Loucy (cell line): ENCODE results near the gene POU3F1.

Experiments
- H2AFZ ChIP-seq: fragments of 200-600 bp; sonication (generic); 2 replicates; pipeline ENCODE4 v1.6.0; 2016; ENCODE audit warnings: antibody characterized with exemption, mild to moderate bottlenecking, low read length, moderate library complexity
- H3F3A ChIP-seq: fragments of 200-600 bp; 2 replicates; pipeline ENCODE4 v1.6.0; 2016; ENCODE audit warnings: antibody characterized with exemption, low read depth, mild to moderate bottlenecking
- H3K27me3 ChIP-seq: fragments of 200-600 bp; sonication (generic); 2 replicates; pipeline ENCODE4 v1.6.1; 2014; ENCODE audit warnings: low read length, mild to moderate bottlenecking; ENCODE audit not compliant: insufficient read depth, poor library complexity, severe bottlenecking
- H3K36me3 ChIP-seq: fragments of 200-600 bp; sonication (generic); 2 replicates; pipeline ENCODE4 v1.6.1; 2016; ENCODE audit warnings: low read length; ENCODE audit not compliant: insufficient read depth
- H3K4me1 ChIP-seq: fragments of 200-600 bp; sonication (generic); 2 replicates; pipeline ENCODE4 v1.5.1; 2014; ENCODE audit warnings: low read length, mild to moderate bottlenecking; ENCODE audit not compliant: insufficient read depth, poor library complexity, severe bottlenecking
- H3K4me2 ChIP-seq: fragments of 200-600 bp; sonication (generic); 2 replicates; pipeline ENCODE4 v1.6.0; 2014; ENCODE audit warnings: antibody characterized with exemption, low read length, low read depth, mild to moderate bottlenecking; ENCODE audit not compliant: poor library complexity, severe bottlenecking
- H3K4me3 ChIP-seq: fragments of 200-600 bp; sonication (generic); 2 replicates; pipeline ENCODE4 v1.5.1; 2014; ENCODE audit warnings: low read length, mild to moderate bottlenecking, mixed read lengths; ENCODE audit not compliant: poor library complexity, severe bottlenecking
- H3K79me2 ChIP-seq: fragments of 200-600 bp; sonication (generic); 2 replicates; pipeline ENCODE4 v1.6.1; 2014; ENCODE audit warnings: low read length; ENCODE audit not compliant: insufficient read depth
- H3K9ac ChIP-seq: fragments of 200-600 bp; sonication (generic); 2 replicates; pipeline ENCODE4 v1.6.0; 2014; ENCODE audit warnings: mild to moderate bottlenecking, low read depth, low read length, moderate library complexity; ENCODE audit not compliant: poor library complexity, severe bottlenecking
- H3K9me2 ChIP-seq: fragments of 200-600 bp; sonication (generic); replicated peaks from 2 replicates; pipeline ENCODE4 v1.6.1; 2016; ENCODE audit warnings: low read depth, low read length, mixed read lengths
- H3K9me3 ChIP-seq: fragments of 200-600 bp; sonication (generic); 2 replicates; pipeline ENCODE4 v1.6.1; 2014; ENCODE audit warnings: mild to moderate bottlenecking, antibody characterized with exemption, low read length, low read depth; ENCODE audit not compliant: insufficient read depth
- H4K20me1 ChIP-seq: fragments of 200-600 bp; sonication (generic); 2 replicates; pipeline ENCODE4 v1.6.0; 2014; ENCODE audit warnings: antibody characterized with exemption, low read length, mild to moderate bottlenecking; ENCODE audit not compliant: insufficient read depth, poor library complexity, severe bottlenecking
- CTCF ChIP-seq: fragments of 200-600 bp; sonication (generic); conservative IDR thresholded peaks from 2 replicates; pipeline ENCODE4 v1.5.1; 2014; ENCODE audit warnings: mild to moderate bottlenecking, antibody characterized with exemption, low read length
- EZH2phosphoT487 ChIP-seq: fragments of 200-600 bp; IDR thresholded peaks from 2 replicates; pipeline ENCODE4 v1.6.1; 2018; ENCODE audit warnings: antibody characterized with exemption, mild to moderate bottlenecking, moderate library complexity, borderline replicate concordance

Gene POU3F1

GRCh38 chr1:38029685-38030511 lies 16.7 kb downstream of the POU3F1 start:
- no peaks in the 10 kb centered on the region for H3K79me2 ChIP-seq
- H4K20me1 ChIP-seq: no peaks in the 10 kb centered on the region
- H3F3A ChIP-seq: no peaks in the 10 kb centered on the region
- H3K36me3 ChIP-seq: peaks cover 13% of the 10 kb centered on the region; the same call in 1 of the 2 replicates
- H3K27me3 ChIP-seq: no peaks in the 10 kb centered on the region
- H3K4me3 ChIP-seq: no peak overlapping the region
- no peak overlapping the region for H2AFZ ChIP-seq
- no peaks in the 10 kb centered on the region for H3K9me2 ChIP-seq
- H3K9me3 ChIP-seq: no peaks in the 10 kb centered on the region
- peak overlapping the region; percentile 6 for H3K4me2 ChIP-seq
- peaks cover 20% of the 10 kb centered on the region for H3K4me1 ChIP-seq
- no peak for TF ChIP-seq CTCF
- no peak for TF ChIP-seq EZH2phosphoT487
- H3K9ac ChIP-seq: no peak overlapping the region

GRCh38 chr1:38029081-38029681 lies 17.4 kb downstream of the POU3F1 start:
- H3K4me2 ChIP-seq: peak overlapping the region; percentile 6

GRCh38 chr1:38028671-38029070 lies 17.9 kb downstream of the POU3F1 start:
- no peak overlapping the region for H3K9ac ChIP-seq
- H2AFZ ChIP-seq: no peak overlapping the region
- no peaks in the 10 kb centered on the region for H3K9me3 ChIP-seq
- H4K20me1 ChIP-seq: no peaks in the 10 kb centered on the region
- TF ChIP-seq CTCF (peak; percentile 27), EZH2phosphoT487 (no peak)
- H3K4me3 ChIP-seq: no peak overlapping the region
- no peak overlapping the region for H3K4me2 ChIP-seq
- H3F3A ChIP-seq: no peaks in the 10 kb centered on the region
- H3K27me3 ChIP-seq: no peaks in the 10 kb centered on the region
- peaks cover 20% of the 10 kb centered on the region for H3K4me1 ChIP-seq
- H3K36me3 ChIP-seq: peaks cover 21% of the 10 kb centered on the region; the same call in 1 of the 2 replicates
- H3K79me2 ChIP-seq: no peaks in the 10 kb centered on the region
- no peaks in the 10 kb centered on the region for H3K9me2 ChIP-seq

More at GRCh38 chr1:38029081-38029681, 17.4 kb downstream of the POU3F1 start:
- Histone ChIP-seq H3K9me2 (no peaks in the 10 kb centered on the region), H4K20me1 (no peaks in the 10 kb centered on the region), H3K4me1 (peaks cover 20% of the 10 kb centered on the region), H3K9me3 (no peaks in the 10 kb centered on the region), H3K36me3 (peaks cover 16% of the 10 kb centered on the region; the same call in 1 of the 2 replicates), H3K9ac (no peak overlapping the region), H3K27me3 (no peaks in the 10 kb centered on the region), H3K79me2 (no peaks in the 10 kb centered on the region), H3K4me3 (no peak overlapping the region), H2AFZ (no peak overlapping the region), H3F3A (no peaks in the 10 kb centered on the region)
- TF ChIP-seq EZH2phosphoT487 (no peak), CTCF (no peak)
